Subcutaneous abdominal adipose tissue (tissue), 5 donors: ENCODE measurements around the gene CPA2.
"Not testable (repeated sequence)": the region's sequence is repeated elsewhere in the genome, so short reads cannot be mapped to it uniquely, and the experiment has no call there.

Experiments used
- H3K27ac ChIP-seq: one replicate; pipeline ENCODE4 v1.7.0; 2013; ENCODE audit warnings: low read depth, mild to moderate bottlenecking, inconsistent platforms, low read length, moderate library complexity
- H3K27me3 ChIP-seq, 5 donors: one replicate each; pipeline ENCODE4 v1.7.0; 2013; ENCODE audit warnings: low read length in 5 of 5, inconsistent platforms in 1 of 5; ENCODE audit not compliant: control insufficient read depth in 5 of 5, insufficient read depth in 4 of 5
- H3K36me3 ChIP-seq, 5 donors: one replicate each; pipeline ENCODE4 v1.7.0; 2013; ENCODE audit warnings: low read length in 5 of 5; ENCODE audit not compliant: control insufficient read depth in 5 of 5, insufficient read depth in 5 of 5
- H3K4me1 ChIP-seq, 5 donors: one replicate each; pipeline ENCODE4 v1.7.0; 2013; ENCODE audit warnings: low read length in 5 of 5, mild to moderate bottlenecking in 3 of 5, moderate library complexity in 1 of 5; ENCODE audit not compliant: control insufficient read depth in 5 of 5, insufficient read depth in 5 of 5
- H3K4me3 ChIP-seq, 5 donors: one replicate each; pipeline ENCODE4 v1.7.0; 2013; ENCODE audit warnings: low read length in 5 of 5, low read depth in 1 of 5
- H3K9ac ChIP-seq, 5 donors: one replicate each; pipeline ENCODE4 v1.7.0; 2013; ENCODE audit warnings: low read length in 5 of 5, mild to moderate bottlenecking in 4 of 5, moderate library complexity in 3 of 5
- H3K9me3 ChIP-seq, 5 donors: one replicate each; pipeline ENCODE4 v1.7.0; 2013; ENCODE audit warnings: low read length in 5 of 5; ENCODE audit not compliant: control insufficient read depth in 5 of 5
- donor health status: healthy.
- donor health status: healthy.
- donor health status: healthy.
- donor health status: healthy.
- donor health status: healthy.

The CPA2 gene

DNA sequence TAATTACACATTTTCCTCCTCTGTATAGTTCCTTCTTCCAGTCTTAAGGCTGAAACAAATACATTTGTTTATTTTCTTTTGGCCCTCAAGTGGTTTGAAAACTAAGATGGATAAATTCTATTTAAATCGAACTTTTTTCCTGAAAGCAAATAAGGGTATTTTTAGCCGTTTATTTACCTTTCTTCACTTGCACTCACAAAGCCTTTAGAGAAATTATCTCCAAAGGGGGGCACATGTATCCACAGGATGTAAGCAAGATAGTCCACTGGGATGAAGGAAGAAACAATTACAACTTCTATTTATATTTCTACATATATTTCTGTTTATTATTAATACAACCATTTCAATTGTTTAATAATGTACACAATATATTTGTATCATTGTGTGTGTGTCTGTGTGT, 36.5 kb downstream of the CPA2 start:
- H3K4me1 ChIP-seq, result peaks cover 0 to 34% (median 18%) of the 10 kb centered on the region in 5 donors
- H3K27me3 ChIP-seq, result no peaks in the 10 kb centered on the region
- H3K9ac ChIP-seq, result no peak overlapping the region
- no peaks in the 10 kb centered on the region for H3K36me3 ChIP-seq
- no peaks in the 10 kb centered on the region for H3K9me3 ChIP-seq
- no peak overlapping the region for H3K27ac ChIP-seq
- no peak overlapping the region for H3K4me3 ChIP-seq

- no peaks in the 10 kb centered on the region for H3K27me3 ChIP-seq
- no peaks in the 10 kb centered on the region for H3K9me3 ChIP-seq
- no peak overlapping the region for H3K27ac ChIP-seq
- H3K4me3 ChIP-seq, result no peak overlapping the region
- H3K9ac ChIP-seq, result no peak overlapping the region
- H3K36me3 ChIP-seq, result no peaks in the 10 kb centered on the region
- peaks cover 0 to 34% (median 18%) of the 10 kb centered on the region in 5 donors for H3K4me1 ChIP-seq
Measured at GRCh38 chr7:130303551-130303950, 36.9 kb downstream of the CPA2 start.

- Histone ChIP-seq H3K9me3 (no peaks in the 10 kb centered on the region), H3K4me1 (peaks cover 0 to 31% (median 18%) of the 10 kb centered on the region in 5 donors), H3K27me3 (no peaks in the 10 kb centered on the region), H3K4me3 (no peak overlapping the region), H3K36me3 (no peaks in the 10 kb centered on the region), H3K27ac (peak overlapping the region; percentile 65), H3K9ac (no peak overlapping the region)
Measured at GRCh38 chr7:130303982-130304381, 37.3 kb downstream of the CPA2 start.

DNA sequence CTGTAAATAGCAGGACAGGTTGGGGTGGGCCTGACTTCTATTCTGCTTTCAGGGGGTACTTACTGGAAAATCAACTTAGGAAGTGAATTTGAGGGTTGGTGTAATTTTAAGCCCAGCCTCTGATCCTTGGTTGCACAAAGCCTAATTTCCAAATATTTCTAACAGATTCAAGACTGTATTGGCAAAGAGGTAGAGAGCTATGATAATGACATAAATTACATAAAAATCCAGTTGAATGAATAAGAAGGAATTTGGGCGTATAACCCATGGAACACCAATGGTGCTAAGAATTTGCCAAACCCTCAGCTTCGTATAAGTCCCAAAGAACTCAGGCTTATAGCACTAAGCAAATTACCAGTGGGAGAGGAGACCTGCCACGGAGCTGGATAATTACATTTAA, 38.2 kb downstream of the CPA2 start:
- peaks cover 0 to 27% (median 18%) of the 10 kb centered on the region in 5 donors for H3K4me1 ChIP-seq
- no peaks in the 10 kb centered on the region for H3K9me3 ChIP-seq
- H3K36me3 ChIP-seq, result no peaks in the 10 kb centered on the region
- no peaks in the 10 kb centered on the region for H3K27me3 ChIP-seq
- no peak overlapping the region for H3K9ac ChIP-seq
- H3K27ac ChIP-seq, result peak overlapping the region; percentile 65
- no peak overlapping the region for H3K4me3 ChIP-seq

DNA sequence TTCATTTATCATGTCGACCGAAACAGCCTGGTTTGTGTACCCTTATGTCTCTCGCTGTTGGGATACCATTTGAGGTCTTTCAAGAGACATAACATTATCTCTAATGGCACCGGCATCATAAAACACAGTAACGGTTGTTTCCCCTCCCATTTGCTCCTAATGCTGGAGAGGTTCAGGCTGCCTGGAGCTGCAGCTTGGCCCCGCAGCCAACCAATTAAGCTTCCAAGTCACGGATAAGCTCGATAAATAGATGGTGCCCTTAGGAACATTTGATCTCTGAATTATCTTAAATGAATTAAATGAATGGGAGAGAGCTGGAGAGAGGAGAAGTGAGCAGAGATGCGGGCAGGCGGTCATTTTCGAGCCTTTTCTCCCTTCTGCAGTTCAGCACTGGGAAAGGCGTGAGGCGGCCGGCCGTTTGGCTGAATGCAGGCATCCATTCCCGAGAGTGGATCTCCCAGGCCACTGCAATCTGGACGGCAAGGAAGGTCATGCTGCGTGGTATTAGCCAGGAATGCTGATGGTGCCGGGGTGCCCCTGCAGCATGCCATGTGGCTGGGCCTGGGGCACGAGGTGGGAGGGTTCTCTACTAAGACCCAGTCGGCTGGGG, 38.9 kb downstream of the CPA2 start:
- Histone ChIP-seq H3K36me3 (no peaks in the 10 kb centered on the region), H3K9me3 (no peaks in the 10 kb centered on the region), H3K27me3 (no peaks in the 10 kb centered on the region), H3K4me1 (peaks cover 0 to 27% (median 18%) of the 10 kb centered on the region in 5 donors), H3K27ac (peak overlapping the region; percentile 65), H3K9ac (no peak overlapping the region), H3K4me3 (no peak overlapping the region)

- no peak overlapping the region for H3K27ac ChIP-seq
- H3K4me1 ChIP-seq, result peaks cover 0 to 20% (median 6%) of the 10 kb centered on the region in 5 donors
- H3K36me3 ChIP-seq, result no peaks in the 10 kb centered on the region
- no peaks in the 10 kb centered on the region for H3K9me3 ChIP-seq
- H3K4me3 ChIP-seq, result no peak overlapping the region
- no peak overlapping the region for H3K9ac ChIP-seq
- H3K27me3 ChIP-seq, result no peaks in the 10 kb centered on the region
Measured at GRCh38 chr7:130309986-130310385, 43.3 kb downstream of the CPA2 start.

GRCh38 chr7:130314305-130314704, 47.6 kb downstream of the CPA2 start:
- Histone ChIP-seq H3K9me3 (no peaks in the 10 kb centered on the region), H3K4me1 (peaks cover 0 to 13% (median 7%) of the 10 kb centered on the region in 5 donors), H3K9ac (no peak overlapping the region), H3K4me3 (no peak overlapping the region), H3K27me3 (no peaks in the 10 kb centered on the region), H3K36me3 (no peaks in the 10 kb centered on the region), H3K27ac (no peak overlapping the region)

- H3K27me3 ChIP-seq, result no peaks in the 10 kb centered on the region
Measured at GRCh38 chr7:130319541-130319940, 52.9 kb downstream of the CPA2 start.

DNA sequence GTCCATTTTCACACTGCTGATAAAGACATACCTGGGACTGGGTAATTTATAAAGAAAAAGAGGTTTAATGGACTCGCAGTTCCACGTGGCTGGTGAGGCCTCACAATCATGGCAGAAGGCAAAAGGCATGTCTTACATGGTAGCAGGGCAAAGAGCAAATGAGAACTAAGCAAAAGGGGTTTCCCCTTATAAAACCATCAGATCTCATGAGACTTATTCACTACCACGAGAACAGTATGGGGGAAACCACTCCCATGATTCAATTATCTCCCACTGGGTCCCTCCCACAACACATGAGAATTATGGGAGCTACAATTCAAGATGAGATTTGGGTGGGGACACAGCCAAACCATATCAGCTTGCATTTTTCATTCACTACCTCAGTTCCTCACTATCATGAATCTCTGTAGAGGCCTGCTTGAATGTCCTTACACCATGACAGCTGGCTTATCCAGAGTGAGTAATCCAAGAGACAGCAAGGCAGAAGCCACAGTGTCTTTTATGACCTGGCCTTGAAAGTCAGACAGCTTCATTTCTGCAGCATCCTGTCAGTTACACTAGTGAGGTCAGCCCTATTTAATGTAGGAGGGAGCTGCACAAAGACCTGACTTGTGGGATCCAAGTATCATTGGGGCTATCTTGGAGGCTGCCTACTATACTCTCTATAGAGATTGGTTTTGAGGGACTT, 55.0 kb downstream of the CPA2 start:
- not testable (repeated sequence) for H3K27ac ChIP-seq, H3K4me1 ChIP-seq, H3K36me3 ChIP-seq, H3K27me3 ChIP-seq, H3K9me3 ChIP-seq, H3K4me3 ChIP-seq, H3K9ac ChIP-seq

More at GRCh38 chr7:130319541-130319940, 52.9 kb downstream of the CPA2 start:
- Histone ChIP-seq H3K4me1 (peaks cover 0 to 10% (median 0%) of the 10 kb centered on the region in 5 donors), H3K36me3 (no peaks in the 10 kb centered on the region), H3K27ac (no peak overlapping the region), H3K9me3 (no peaks in the 10 kb centered on the region), H3K9ac (no peak overlapping the region), H3K4me3 (no peak overlapping the region)

DNA sequence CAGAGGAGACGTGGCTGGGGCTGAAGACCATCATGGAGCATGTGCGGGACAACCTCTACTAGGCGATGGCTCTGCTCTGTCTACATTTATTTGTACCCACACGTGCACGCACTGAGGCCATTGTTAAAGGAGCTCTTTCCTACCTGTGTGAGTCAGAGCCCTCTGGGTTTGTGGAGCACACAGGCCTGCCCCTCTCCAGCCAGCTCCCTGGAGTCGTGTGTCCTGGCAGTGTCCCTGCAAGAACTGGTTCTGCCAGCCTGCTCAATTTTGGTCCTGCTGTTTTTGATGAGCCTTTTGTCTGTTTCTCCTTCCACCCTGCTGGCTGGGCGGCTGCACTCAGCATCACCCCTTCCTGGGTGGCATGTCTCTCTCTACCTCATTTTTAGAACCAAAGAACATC, 56.0 kb downstream of the CPA2 start:
- Histone ChIP-seq H3K9ac (no peak overlapping the region), H3K4me3 (no peak overlapping the region), H3K27ac (no peak overlapping the region), H3K9me3 (no peaks in the 10 kb centered on the region), H3K4me1 (peaks cover 0 to 10% (median 0%) of the 10 kb centered on the region in 5 donors), H3K27me3 (no peaks in the 10 kb centered on the region), H3K36me3 (no peaks in the 10 kb centered on the region)
